K562 (cell line): ENCODE results near the gene ASCC1. TPM values are rescaled to one million over a fixed set of nuclear protein-coding genes. Genes with fewer than 3 reads are reported as not detected.

Experiments
- NCOA6 ChIP-seq: fragments of 450-650 bp; IDR thresholded peaks from 2 replicates; pipeline ENCODE4 v1.6.1; 2017; ENCODE audit warnings: mild to moderate bottlenecking
- RHOXF2B ChIP-seq: fragments of 250-450 bp; sonication (Bioruptor Pico); conservative IDR thresholded peaks from 2 replicates; pipeline ENCODE4 v1.5.1; 2021
- SMC3 ChIP-seq: conservative IDR thresholded peaks from 2 replicates; pipeline ENCODE4 v1.6.1; 2011; ENCODE audit warnings: low read depth, low read length, improper control_type of control experiment; ENCODE audit not compliant: insufficient read depth
- TEAD1 ChIP-seq, 2 experiments: fragments of 450-650 bp in 1 of 2; sonication (generic) in 1 of 2; formaldehyde crosslinking; IDR thresholded peaks; 2 replicates each; pipeline versions ENCODE4 v1.4.0 to v1.8.0; 2020 to 2022; ENCODE audit warnings: mild to moderate bottlenecking in 2 of 2, missing genetic modification reagents in 1 of 2
- ZNF23 ChIP-seq: fragments of 250-450 bp; sonication (Bioruptor Pico); IDR thresholded peaks from 2 replicates; pipeline ENCODE4 v1.4.0; 2020; ENCODE audit warnings: mild to moderate bottlenecking
- ZNF583 ChIP-seq: fragments of 250-450 bp; sonication (Bioruptor Pico); IDR thresholded peaks from 2 replicates; pipeline ENCODE4 v1.4.0; 2020
- polyA plus RNA-seq, 8 experiments: library from polyadenylated mRNA; depleted of rRNA in 4 of 8; stranded (reverse) in 5 of 8; unstranded in 3 of 8; fragments of >200 nt; fragmentation: Nextera tagmentation in 2 of 8; fragmentation: Illumina TruSeq in 1 of 8; extraction: Ambion mirVana in 2 of 8; extraction: Trizol in 1 of 8; gene quantifications; 2 replicates each; pipeline versions ENCODE4 v1.2.1 to v1.2.3, GENCODE V29; 2011 to 2014; ENCODE audit warnings: inconsistent platforms in 1 of 8, missing spikeins in 1 of 8
- total RNA-seq, 7 experiments: library from RNA; depleted of rRNA in 6 of 7; stranded (reverse); fragments of >200 nt in 6 of 7; fragmentation: Illumina TruSeq in 2 of 7; extraction: Trizol in 2 of 7; gene quantifications; 2 replicates each; pipeline versions ENCODE4 v1.2.1 to v1.2.3, GENCODE V29; 2011 to 2021; ENCODE audit warnings: low replicate concordance in 1 of 7
- TF ChIP-seq, protein P1 (sequence below): sonication (generic); formaldehyde crosslinking; IDR thresholded peaks from 2 replicates; pipeline ENCODE4 v1.8.0; 2023; ENCODE audit warnings: missing genetic modification reagents, mild to moderate bottlenecking, borderline replicate concordance
- TF ChIP-seq, protein P2 (sequence below): sonication (generic); formaldehyde crosslinking; IDR thresholded peaks from 2 replicates; pipeline ENCODE4 v1.8.1; 2023; ENCODE audit warnings: mild to moderate bottlenecking, missing genetic modification reagents
- TF ChIP-seq, protein P3 (sequence below): fragments of 450-650 bp; IDR thresholded peaks from 2 replicates; pipeline ENCODE4 v1.6.1; 2016; ENCODE audit warnings: mild to moderate bottlenecking, moderate library complexity

The ASCC1 gene
- total and polyA plus RNA-seq, 9 of the 15 experiments (the other 6 are each of a cell fraction or from before 2014, with no cell fraction given), result 31.7 to 73.3 (median 52.8) TPM

GRCh38 chr10:72245949-72246525 is 30.0 kb upstream of the ASCC1 start (continued):
- TF ChIP-seq TEAD1 (CRISPR knock-in tag; IDR thresholded peaks at IDR 0.05) (no peak), ZNF23 (CRISPR knock-in tag) (no peak), ZNF583 (CRISPR knock-in tag) (peak; percentile 58; the same call in 1 of the 2 replicates), NCOA6 (no peak), SMC3 (no peak), RHOXF2B (CRISPR knock-in tag) (no peak)
- TF ChIP-seq, protein P1, sequence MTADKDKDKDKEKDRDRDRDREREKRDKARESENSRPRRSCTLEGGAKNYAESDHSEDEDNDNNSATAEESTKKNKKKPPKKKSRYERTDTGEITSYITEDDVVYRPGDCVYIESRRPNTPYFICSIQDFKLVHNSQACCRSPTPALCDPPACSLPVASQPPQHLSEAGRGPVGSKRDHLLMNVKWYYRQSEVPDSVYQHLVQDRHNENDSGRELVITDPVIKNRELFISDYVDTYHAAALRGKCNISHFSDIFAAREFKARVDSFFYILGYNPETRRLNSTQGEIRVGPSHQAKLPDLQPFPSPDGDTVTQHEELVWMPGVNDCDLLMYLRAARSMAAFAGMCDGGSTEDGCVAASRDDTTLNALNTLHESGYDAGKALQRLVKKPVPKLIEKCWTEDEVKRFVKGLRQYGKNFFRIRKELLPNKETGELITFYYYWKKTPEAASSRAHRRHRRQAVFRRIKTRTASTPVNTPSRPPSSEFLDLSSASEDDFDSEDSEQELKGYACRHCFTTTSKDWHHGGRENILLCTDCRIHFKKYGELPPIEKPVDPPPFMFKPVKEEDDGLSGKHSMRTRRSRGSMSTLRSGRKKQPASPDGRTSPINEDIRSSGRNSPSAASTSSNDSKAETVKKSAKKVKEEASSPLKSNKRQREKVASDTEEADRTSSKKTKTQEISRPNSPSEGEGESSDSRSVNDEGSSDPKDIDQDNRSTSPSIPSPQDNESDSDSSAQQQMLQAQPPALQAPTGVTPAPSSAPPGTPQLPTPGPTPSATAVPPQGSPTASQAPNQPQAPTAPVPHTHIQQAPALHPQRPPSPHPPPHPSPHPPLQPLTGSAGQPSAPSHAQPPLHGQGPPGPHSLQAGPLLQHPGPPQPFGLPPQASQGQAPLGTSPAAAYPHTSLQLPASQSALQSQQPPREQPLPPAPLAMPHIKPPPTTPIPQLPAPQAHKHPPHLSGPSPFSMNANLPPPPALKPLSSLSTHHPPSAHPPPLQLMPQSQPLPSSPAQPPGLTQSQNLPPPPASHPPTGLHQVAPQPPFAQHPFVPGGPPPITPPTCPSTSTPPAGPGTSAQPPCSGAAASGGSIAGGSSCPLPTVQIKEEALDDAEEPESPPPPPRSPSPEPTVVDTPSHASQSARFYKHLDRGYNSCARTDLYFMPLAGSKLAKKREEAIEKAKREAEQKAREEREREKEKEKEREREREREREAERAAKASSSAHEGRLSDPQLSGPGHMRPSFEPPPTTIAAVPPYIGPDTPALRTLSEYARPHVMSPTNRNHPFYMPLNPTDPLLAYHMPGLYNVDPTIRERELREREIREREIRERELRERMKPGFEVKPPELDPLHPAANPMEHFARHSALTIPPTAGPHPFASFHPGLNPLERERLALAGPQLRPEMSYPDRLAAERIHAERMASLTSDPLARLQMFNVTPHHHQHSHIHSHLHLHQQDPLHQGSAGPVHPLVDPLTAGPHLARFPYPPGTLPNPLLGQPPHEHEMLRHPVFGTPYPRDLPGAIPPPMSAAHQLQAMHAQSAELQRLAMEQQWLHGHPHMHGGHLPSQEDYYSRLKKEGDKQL (CRISPR knock-in tag), result 0 out of 2 replicates have a peak, but pooled peaks have one; percentile 12
- TF ChIP-seq, protein P2, sequence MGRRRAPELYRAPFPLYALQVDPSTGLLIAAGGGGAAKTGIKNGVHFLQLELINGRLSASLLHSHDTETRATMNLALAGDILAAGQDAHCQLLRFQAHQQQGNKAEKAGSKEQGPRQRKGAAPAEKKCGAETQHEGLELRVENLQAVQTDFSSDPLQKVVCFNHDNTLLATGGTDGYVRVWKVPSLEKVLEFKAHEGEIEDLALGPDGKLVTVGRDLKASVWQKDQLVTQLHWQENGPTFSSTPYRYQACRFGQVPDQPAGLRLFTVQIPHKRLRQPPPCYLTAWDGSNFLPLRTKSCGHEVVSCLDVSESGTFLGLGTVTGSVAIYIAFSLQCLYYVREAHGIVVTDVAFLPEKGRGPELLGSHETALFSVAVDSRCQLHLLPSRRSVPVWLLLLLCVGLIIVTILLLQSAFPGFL (CRISPR knock-in tag), result peak; percentile 83; the same call in 1 of the 2 replicates
- TF ChIP-seq, protein P3, sequence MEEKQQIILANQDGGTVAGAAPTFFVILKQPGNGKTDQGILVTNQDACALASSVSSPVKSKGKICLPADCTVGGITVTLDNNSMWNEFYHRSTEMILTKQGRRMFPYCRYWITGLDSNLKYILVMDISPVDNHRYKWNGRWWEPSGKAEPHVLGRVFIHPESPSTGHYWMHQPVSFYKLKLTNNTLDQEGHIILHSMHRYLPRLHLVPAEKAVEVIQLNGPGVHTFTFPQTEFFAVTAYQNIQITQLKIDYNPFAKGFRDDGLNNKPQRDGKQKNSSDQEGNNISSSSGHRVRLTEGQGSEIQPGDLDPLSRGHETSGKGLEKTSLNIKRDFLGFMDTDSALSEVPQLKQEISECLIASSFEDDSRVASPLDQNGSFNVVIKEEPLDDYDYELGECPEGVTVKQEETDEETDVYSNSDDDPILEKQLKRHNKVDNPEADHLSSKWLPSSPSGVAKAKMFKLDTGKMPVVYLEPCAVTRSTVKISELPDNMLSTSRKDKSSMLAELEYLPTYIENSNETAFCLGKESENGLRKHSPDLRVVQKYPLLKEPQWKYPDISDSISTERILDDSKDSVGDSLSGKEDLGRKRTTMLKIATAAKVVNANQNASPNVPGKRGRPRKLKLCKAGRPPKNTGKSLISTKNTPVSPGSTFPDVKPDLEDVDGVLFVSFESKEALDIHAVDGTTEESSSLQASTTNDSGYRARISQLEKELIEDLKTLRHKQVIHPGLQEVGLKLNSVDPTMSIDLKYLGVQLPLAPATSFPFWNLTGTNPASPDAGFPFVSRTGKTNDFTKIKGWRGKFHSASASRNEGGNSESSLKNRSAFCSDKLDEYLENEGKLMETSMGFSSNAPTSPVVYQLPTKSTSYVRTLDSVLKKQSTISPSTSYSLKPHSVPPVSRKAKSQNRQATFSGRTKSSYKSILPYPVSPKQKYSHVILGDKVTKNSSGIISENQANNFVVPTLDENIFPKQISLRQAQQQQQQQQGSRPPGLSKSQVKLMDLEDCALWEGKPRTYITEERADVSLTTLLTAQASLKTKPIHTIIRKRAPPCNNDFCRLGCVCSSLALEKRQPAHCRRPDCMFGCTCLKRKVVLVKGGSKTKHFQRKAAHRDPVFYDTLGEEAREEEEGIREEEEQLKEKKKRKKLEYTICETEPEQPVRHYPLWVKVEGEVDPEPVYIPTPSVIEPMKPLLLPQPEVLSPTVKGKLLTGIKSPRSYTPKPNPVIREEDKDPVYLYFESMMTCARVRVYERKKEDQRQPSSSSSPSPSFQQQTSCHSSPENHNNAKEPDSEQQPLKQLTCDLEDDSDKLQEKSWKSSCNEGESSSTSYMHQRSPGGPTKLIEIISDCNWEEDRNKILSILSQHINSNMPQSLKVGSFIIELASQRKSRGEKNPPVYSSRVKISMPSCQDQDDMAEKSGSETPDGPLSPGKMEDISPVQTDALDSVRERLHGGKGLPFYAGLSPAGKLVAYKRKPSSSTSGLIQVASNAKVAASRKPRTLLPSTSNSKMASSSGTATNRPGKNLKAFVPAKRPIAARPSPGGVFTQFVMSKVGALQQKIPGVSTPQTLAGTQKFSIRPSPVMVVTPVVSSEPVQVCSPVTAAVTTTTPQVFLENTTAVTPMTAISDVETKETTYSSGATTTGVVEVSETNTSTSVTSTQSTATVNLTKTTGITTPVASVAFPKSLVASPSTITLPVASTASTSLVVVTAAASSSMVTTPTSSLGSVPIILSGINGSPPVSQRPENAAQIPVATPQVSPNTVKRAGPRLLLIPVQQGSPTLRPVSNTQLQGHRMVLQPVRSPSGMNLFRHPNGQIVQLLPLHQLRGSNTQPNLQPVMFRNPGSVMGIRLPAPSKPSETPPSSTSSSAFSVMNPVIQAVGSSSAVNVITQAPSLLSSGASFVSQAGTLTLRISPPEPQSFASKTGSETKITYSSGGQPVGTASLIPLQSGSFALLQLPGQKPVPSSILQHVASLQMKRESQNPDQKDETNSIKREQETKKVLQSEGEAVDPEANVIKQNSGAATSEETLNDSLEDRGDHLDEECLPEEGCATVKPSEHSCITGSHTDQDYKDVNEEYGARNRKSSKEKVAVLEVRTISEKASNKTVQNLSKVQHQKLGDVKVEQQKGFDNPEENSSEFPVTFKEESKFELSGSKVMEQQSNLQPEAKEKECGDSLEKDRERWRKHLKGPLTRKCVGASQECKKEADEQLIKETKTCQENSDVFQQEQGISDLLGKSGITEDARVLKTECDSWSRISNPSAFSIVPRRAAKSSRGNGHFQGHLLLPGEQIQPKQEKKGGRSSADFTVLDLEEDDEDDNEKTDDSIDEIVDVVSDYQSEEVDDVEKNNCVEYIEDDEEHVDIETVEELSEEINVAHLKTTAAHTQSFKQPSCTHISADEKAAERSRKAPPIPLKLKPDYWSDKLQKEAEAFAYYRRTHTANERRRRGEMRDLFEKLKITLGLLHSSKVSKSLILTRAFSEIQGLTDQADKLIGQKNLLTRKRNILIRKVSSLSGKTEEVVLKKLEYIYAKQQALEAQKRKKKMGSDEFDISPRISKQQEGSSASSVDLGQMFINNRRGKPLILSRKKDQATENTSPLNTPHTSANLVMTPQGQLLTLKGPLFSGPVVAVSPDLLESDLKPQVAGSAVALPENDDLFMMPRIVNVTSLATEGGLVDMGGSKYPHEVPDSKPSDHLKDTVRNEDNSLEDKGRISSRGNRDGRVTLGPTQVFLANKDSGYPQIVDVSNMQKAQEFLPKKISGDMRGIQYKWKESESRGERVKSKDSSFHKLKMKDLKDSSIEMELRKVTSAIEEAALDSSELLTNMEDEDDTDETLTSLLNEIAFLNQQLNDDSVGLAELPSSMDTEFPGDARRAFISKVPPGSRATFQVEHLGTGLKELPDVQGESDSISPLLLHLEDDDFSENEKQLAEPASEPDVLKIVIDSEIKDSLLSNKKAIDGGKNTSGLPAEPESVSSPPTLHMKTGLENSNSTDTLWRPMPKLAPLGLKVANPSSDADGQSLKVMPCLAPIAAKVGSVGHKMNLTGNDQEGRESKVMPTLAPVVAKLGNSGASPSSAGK, result no peak
